ENCODE measurements around the gene ETNK1.
"Not testable (repeated sequence)": the region's sequence is repeated elsewhere in the genome, so short reads cannot be mapped to it uniquely, and the experiment has no call there.

Gene ETNK1

GRCh38 chr12:22593864-22594263 is 31.1 kb upstream of the ETNK1 start:
- no peak for TF ChIP-seq CTCF (IDR thresholded peaks at IDR 0.05; ENCODE audit: low read depth, low read length)
- no peaks in the 10 kb centered on the region for H3K9me3 ChIP-seq
- DNase-seq = no peak
- no peak overlapping the region for H3K4me3 ChIP-seq (ENCODE audit: low read depth, low read length)
- H3K27me3 ChIP-seq = no peaks in the 10 kb centered on the region
- no peaks in the 10 kb centered on the region for H3K36me3 ChIP-seq
- no peaks in the 10 kb centered on the region for H3K4me1 ChIP-seq

GRCh38 chr12:22597539-22597938 is 27.4 kb upstream of the ETNK1 start:
- not testable (repeated sequence) for DNase-seq

GRCh38 chr12:22598141-22598762 is 26.7 kb upstream of the ETNK1 start:
- TF ChIP-seq CTCF (IDR thresholded peaks at IDR 0.05; ENCODE audit: low read depth, low read length) = no peak
- no peak for DNase-seq
- no peaks in the 10 kb centered on the region for H3K9me3 ChIP-seq
- no peak overlapping the region for H3K4me3 ChIP-seq (ENCODE audit: low read depth, low read length)
- no peaks in the 10 kb centered on the region for H3K27me3 ChIP-seq
- H3K4me1 ChIP-seq = no peaks in the 10 kb centered on the region
- H3K36me3 ChIP-seq = no peaks in the 10 kb centered on the region

More at GRCh38 chr12:22597539-22597938, 27.4 kb upstream of the ETNK1 start:
- H3K9me3 ChIP-seq; H3K27me3 ChIP-seq; H3K4me3 ChIP-seq (ENCODE audit: low read depth, low read length); H3K4me1 ChIP-seq; H3K36me3 ChIP-seq: not testable (repeated sequence)

GRCh38 chr12:22598763-22599161 is 26.2 kb upstream of the ETNK1 start:
- H3K4me3 ChIP-seq (ENCODE audit: low read depth, low read length) = no peak overlapping the region
- no peak for DNase-seq
- TF ChIP-seq CTCF (IDR thresholded peaks at IDR 0.05; ENCODE audit: low read depth, low read length) = no peak
- H3K9me3 ChIP-seq = no peaks in the 10 kb centered on the region
- H3K4me1 ChIP-seq = no peaks in the 10 kb centered on the region
- H3K27me3 ChIP-seq = no peaks in the 10 kb centered on the region
- no peaks in the 10 kb centered on the region for H3K36me3 ChIP-seq

- no peak for TF ChIP-seq CTCF (IDR thresholded peaks at IDR 0.05; ENCODE audit: low read depth, low read length)
- no peak overlapping the region for H3K4me3 ChIP-seq (ENCODE audit: low read depth, low read length)
- DNase-seq = no peak
- H3K27me3 ChIP-seq = no peaks in the 10 kb centered on the region
- no peaks in the 10 kb centered on the region for H3K9me3 ChIP-seq
- no peaks in the 10 kb centered on the region for H3K4me1 ChIP-seq
- no peaks in the 10 kb centered on the region for H3K36me3 ChIP-seq
Observed at GRCh38 chr12:22600181-22600580, 24.8 kb upstream of the ETNK1 start.

GRCh38 chr12:22609501-22609900 is 15.5 kb upstream of the ETNK1 start:
- TF ChIP-seq CTCF (IDR thresholded peaks at IDR 0.05; ENCODE audit: low read depth, low read length) = no peak
- no peaks in the 10 kb centered on the region for H3K4me1 ChIP-seq
- no peaks in the 10 kb centered on the region for H3K27me3 ChIP-seq
- no peak overlapping the region for H3K4me3 ChIP-seq (ENCODE audit: low read depth, low read length)
- H3K9me3 ChIP-seq = no peaks in the 10 kb centered on the region
- no peaks in the 10 kb centered on the region for H3K36me3 ChIP-seq
- DNase-seq = no peak

GRCh38 chr12:22610131-22610530 is 14.8 kb upstream of the ETNK1 start:
- no peaks in the 10 kb centered on the region for H3K27me3 ChIP-seq
- TF ChIP-seq CTCF (IDR thresholded peaks at IDR 0.05; ENCODE audit: low read depth, low read length) = no peak
- no peak overlapping the region for H3K4me3 ChIP-seq (ENCODE audit: low read depth, low read length)
- H3K9me3 ChIP-seq = no peaks in the 10 kb centered on the region
- no peaks in the 10 kb centered on the region for H3K36me3 ChIP-seq
- DNase-seq = no peak
- H3K4me1 ChIP-seq = no peaks in the 10 kb centered on the region

GRCh38 chr12:22612822-22613221 is 12.1 kb upstream of the ETNK1 start:
- DNase-seq; H3K36me3 ChIP-seq; H3K4me1 ChIP-seq; H3K27me3 ChIP-seq; H3K4me3 ChIP-seq (ENCODE audit: low read depth, low read length); H3K9me3 ChIP-seq: not testable (repeated sequence)

Measured in BE2C (cell line).